ENCODE results near the gene NUDT16.

Gene NUDT16

DNA sequence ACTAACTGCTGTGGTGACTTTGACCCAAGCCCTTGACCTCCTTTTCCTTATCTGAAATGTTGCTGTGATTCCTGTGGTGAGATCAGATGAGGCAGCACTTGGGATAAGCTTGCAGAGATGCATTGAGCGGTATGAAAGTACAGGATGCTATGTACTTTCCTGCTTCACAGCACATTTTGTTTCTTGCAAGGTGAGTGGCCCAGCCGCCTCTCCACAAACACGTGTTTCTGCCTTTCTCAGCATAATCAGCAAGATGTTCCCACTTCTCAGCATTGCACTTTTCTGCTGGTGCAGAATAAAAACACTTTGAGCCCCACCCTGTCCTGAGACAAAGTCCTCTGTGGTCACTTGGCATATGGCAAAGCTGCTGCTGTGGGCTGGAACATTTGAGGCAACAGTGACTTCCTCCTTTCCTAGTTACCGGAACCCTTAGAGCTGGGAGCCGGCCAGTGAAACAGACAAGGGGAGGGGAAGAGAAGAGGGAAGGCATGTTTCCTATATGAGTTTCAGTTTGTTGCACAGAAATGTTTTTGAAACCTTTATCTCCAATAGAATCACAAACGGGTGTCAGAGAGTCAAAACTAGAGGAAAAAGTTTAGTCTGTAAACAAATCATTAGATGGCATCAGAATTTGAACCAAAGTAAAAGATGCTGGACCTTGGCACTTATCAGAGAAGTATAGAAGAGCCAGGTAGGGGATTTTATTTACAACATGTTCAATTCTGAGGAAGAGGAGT is 5.0 kb downstream of the NUDT16 start:
- DNase-seq = no peak

DNA sequence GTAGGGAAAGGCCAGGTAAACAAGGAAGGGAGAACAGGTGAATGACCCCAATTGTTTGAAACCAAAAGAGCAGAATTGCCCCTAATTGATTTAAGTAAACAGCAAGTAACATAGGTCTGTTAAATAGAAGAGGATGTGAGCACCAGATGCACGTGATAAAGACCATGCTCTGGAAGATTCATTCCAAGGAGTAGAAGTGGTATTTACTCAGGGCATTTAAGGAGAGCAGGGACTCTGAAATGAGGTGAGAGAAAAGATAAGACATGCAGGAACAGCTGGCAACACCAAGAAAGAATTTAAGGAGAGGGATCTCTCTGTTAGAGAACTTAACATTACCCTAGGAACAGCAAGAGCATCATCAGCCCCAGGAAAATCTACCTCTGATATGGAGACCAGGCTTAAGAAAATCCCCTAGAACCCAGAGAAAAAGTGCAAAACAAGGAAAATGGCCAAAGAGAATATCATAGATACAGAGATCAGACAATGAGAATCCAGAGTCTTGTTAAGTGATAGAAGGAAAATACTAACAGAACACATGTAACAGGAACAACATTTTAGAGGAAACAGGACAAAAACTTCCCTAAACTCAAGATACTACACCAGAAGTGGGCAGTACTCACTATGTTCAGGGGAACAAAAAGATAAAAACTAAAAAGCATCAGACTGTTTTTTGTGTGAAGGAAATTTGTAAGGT is 6.4 kb downstream of the NUDT16 start:
- DNase-seq = no peak

DNA sequence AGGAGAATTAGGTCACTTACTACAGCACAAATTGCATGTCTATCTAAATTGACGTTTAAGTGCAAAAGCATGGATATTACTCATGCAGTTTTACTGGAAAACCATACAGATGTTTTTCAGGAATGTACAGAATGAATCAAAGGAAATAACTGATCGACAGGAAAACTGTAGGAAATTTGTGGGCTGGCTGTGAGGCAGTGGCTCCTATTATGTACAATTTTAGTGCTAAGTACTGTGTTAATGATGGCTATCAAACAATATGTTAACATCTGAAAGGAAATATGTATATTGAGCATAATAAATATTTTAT is 6.9 kb downstream of the NUDT16 start:
- no peak for DNase-seq

DNA sequence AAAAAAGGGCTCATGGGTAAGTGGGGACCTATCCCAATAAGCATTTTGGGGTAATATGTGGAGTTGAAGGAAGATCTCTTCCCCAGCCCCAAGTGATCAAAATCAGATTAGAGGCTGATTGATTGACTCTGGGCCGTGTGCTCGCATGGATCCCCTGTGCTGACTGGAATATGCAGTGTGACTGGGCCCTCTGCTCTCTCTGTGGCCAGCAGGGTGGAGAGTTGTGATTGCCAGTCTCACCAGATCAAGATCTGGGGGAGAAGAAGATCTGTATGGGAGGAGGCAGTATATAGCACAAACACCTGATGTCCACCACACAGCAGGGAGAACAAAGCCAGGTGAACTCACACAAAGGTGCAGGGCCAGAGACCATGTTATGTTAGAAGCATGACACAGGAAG is 8.8 kb downstream of the NUDT16 start:
- DNase-seq = no peak

DNA sequence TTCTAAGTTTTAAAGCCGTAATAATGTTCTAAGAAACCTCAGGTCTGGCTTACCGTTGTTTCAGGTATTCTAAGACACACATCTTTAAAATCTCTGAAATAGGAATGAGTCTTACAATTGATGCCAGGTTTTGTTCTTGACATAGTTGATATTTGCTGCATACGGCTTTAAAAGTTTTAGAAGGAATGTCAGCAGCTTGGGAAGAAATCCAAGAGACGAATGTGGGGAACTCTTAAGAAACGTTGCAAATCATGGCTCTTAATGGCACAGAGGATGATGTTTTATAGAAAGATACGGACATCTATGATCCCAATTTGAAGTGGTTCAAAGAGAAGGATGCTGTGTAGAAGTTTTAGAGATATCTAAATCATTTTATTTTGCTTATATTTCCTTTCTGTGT is 11.5 kb downstream of the NUDT16 start:
- no peak for DNase-seq

DNA sequence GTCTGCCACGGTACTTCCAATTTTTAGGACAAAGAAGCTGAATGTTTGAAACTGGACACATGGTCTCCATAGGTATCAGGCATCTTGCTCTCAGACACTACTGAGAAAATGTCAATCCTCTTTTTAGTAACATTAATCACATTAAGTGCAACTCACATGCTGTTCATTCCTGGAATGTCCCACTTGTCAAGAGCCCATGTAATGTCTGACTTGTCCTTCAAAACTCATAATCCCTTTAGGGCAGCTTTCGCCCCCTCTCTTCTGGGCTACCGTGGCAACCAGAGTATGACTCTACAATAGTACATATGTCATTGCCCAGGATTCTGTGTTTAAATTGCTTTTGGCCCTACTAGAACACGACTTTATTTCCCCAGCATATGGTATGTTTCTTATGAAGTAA is 12.3 kb downstream of the NUDT16 start:
- no peak for DNase-seq

DNA sequence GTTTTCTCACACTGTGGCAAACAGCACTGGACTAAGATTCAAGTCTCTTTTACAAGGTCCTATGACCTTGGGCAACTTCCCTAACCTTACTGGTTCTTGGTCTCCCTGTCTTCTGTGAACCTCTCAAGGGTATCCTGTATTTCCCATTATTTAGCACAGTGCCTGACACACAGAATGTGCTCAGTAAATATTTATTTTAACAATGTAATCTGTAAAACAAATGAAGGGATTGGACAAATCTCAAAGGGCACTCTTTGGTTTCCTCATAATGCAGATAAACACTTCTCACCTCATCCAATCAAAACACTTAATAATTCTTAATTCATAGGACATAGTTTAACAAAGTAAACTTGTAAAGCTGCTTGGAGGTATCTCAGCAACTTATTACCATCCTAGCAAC is 12.8 kb downstream of the NUDT16 start:
- DNase-seq = no peak

DNA sequence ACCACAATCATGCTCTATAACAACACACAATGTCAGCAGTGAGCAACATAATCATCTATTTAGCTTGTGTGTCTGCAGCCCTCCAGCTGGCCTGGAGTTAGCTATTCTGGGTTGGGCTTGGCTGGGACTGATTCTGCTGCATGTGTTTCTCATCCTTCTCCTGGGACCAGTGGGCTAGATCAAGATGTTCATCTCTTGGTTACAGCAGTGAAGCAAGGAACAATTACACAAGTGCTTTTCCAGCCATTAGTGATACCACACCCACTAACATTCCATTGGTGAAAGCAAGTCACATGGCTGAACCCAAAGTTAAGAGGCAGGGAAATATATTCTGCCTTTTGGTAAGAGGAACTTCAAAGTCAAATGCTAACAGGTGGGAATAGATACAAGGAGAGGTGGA is 14.6 kb downstream of the NUDT16 start:
- no peak for DNase-seq

DNA sequence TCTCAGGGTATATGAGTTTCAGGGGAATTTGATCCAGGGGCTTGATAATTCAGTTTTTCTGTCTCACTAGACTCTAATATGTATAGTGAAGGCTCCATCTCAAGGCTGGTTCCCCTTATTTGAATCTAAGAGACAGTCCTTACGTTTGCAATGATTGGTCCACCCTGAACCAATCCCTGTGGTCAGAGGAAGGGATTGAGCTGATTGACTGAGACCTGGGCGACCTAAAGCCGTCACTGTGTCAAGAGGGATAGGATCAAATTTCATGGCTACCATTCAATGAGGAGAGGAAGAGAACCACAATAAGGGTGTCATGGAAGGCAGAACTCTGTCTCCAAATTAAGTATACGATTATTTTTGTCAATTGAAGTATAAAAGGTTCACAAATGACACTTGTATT is 16.3 kb downstream of the NUDT16 start:
- DNase-seq = peak in 1 of 2 experiments; percentile 27

DNA sequence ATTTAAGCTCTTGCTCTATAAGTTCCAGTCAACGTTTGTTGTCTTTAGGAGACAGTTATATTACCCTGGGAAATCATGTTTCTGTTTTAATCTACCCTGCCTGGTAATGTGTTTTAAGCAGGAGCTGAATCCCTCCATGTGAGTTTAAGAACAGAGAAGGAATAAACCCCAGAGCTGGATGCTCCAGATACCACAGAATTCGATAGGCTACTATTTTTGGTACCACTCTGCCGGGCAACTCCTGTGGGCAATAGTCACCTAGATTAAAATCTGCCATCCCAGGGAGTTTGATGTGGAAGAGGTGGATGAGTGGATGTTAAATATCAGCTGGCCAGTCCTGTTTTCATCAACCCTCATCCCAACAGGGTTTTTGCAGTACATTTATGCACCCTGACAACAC is 20.4 kb downstream of the NUDT16 start:
- no peak for DNase-seq

DNA sequence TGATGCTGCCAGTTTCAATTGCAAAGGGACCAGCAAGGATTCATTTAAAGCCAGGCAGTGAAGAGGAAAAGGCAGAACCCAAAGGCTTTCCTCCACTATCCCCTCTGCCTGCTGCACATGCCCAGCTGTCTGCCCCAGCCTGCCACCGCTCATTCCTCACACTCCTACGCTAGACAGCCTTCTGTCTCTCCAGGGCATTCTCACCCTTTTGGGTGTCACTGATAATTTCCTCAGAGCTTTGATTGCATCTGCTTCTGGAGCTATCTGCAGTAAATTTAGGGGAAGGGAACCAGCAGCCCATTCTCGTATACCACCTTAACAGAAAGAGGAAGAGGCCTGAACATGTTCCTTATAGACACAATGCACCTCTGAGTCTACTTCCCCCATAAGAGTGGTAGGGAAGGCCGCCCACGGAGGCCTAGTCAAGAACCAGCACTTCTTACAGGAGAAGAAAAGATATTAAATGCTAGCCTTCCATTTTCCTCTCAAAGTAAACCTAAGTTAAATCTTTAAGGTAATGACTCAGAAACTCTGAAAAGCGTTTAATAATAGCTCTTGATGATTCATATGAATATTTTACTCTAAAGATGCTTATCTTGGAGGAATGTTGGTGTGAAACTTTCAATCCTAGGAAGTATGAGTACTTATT is 20.9 kb downstream of the NUDT16 start:
- DNase-seq = no peak

DNA sequence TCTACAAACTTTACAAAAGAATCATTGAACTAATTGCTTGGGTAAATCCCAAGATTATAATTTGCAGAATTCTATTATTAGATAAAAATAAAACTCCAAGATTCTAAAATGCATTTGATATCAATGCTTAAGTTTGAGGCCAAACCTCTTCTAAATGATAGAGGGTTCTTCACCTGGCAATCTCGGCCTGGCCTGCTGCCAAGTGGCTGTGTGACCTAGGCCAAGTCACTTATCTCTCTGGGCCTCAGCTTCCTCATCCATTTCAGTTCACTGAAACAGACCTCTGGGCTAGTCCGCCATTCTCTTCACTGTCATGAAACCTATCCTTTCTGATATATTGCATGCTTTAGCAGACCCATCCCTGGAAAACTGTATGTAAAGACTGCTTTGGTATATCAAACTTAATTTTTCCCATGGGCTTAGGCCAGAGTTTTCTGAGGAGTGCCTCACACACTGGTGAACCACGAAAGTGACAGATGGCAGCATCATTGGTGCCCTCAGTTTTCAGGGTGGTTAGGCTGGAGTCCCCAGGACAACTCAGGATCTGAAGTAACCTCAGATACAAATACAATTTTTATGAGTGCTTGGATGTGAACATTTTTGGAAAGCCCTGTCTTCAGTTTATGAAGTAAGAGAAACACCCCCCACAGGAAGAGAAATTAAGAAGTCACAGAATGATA is 21.8 kb downstream of the NUDT16 start:
- no peak for DNase-seq

DNA sequence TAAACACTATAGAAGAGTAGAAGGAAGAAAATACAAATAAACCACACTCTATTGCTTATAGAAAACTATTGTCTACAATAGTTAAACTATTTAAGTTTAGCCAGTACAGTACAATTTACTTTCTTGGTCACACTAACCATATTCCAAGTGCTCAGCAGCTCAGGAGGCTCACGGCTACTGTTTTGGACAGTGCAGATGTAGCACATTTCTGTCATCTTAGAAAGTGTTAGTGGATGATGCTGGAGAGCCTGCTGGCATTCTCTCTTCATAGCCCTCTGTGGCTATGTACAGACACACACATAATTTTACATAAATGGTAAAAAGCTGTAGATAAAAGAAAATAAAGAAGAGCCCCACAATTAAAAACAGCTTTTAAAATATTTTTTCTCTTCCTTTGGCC is 23.8 kb downstream of the NUDT16 start:
- DNase-seq = no peak

DNA sequence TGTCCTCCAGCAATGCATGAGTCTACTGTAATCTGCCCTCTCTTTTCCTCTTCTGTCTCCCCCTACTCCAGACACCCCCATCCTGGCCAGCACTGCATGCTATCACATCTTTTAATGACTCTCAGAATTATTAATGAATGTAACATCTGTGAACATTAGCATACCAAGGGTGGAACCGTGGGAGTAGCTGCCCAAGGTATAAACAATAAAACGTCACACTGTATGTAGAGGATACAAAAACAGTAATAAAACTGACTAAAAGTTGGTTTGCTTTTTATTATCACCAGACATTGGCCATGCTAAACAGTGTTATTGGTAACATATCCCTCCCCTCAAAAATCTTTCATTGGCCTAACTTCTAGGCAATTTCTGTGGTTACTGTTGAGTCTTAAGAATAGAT is 24.7 kb downstream of the NUDT16 start:
- DNase-seq = no peak

DNA sequence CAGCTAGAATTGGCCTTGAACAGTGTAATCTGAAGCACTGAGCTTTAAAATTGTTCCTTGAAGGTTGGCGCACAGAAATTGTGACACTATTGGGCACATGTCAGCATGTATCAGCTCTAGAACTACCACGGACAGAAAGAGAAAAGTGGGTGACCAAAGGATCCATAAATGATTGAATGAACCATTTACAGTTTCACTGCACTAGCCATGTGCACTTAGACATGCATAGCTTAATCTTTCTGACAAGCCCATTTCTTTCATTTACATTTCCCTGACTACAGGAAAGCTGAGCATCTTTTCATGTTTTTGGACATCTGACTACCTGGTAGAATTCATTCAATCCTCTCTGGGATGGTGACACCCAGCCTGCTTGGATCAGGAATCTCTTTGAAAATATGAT is 36.2 kb downstream of the NUDT16 start:
- no peak for DNase-seq

DNA sequence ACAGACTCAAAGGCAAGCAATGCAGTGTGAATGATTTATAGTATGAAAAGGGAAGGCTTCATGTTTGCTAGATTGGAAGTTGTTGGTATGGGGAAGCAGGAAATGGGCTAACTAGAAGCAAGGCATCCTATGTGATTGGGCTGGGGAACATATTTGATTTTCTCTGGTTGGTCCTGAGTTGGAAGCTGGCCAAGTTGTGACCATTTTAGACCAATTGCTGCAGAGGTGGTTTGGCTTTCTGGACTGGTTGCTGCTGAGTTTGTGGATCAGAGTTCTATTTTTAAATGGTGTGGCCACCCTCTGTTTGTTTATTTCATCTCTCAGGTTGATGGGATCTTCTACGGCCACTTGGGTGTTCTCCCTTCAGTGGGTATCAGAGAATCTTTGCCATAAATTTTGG is 39.7 kb downstream of the NUDT16 start:
- no peak for DNase-seq

DNA sequence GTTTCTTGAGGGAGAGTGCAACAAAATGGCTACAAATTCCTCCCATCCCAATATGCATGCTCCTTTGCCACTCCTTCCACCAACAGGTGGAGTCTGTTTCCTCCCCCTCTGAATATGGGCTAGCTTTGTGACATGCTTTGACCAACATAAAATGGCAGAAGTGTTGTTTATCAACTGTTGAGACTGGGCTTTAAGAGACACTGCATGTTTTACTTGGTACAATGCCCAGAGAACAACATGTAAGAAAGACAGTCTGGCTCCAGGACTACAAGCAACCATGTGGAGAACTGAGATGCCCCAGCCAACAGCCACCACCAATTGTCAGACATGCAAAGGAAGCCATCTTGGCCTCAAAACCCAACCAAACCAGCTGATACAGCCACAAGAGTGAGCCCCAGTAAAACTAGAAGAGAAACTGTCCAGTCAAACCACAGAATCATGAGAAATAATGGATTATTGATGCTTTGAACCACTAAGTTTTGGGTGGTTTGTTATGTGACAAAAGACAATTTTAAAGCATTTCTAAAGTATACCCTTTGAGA is 40.5 kb downstream of the NUDT16 start:
- DNase-seq = no peak

DNA sequence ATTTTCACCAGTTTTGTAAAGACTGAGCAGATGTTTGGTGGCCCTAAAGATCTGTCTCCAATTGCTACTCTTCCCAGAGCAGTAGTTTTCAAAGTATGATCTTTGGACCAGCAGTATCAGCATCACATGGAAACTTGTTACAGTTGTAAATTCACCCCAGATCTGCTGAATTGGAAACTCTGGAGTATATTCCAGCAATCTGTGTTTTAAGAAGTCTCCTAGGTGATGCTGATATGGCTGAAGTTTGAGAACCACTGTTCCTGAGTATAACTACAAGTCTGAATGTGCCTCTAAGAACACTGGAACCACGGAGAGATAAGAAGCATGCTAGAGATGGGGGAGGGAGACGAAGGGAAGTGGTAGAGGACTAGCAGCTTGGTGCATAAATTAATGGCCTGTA is 45.7 kb downstream of the NUDT16 start:
- no peak for DNase-seq

DNA sequence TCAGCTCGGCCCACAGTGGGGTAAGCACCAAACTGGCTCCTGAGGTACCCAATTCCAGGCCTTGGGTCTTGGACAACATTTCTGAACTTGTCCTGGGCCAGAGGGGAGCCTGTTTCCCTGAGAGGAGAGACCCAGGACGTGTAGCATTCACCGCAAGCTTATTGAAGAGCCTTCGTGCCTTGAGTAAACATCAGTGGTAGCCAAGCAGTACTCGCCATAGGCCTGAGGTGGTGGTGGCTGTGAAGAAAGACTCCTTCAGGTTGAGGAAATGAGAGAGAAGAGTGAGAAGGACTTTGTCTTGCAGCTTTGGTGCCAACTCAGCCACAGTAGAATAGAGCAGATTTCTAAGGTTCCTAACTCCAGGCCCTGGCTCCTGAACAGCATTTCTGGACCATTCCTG is 50.2 kb downstream of the NUDT16 start:
- DNase-seq = no peak

DNA sequence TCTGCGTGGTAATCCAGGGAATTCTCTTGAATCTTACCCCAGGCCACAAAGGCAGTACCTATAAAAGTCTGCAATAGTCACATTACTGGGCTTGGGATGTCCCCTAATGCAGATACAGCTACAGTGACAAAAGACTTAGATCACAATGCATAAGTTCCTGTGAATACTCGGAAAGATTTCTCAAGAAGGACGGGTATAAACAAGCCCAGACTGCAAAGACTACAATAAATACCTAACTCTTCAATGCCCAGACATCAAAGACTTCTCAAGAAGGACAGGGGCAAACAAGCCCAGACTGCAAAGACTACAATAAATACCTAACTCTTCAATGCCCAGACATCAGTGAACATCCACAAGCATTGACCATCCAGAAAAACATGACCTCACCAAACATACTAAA is 50.9 kb downstream of the NUDT16 start:
- DNase-seq = no peak

DNA sequence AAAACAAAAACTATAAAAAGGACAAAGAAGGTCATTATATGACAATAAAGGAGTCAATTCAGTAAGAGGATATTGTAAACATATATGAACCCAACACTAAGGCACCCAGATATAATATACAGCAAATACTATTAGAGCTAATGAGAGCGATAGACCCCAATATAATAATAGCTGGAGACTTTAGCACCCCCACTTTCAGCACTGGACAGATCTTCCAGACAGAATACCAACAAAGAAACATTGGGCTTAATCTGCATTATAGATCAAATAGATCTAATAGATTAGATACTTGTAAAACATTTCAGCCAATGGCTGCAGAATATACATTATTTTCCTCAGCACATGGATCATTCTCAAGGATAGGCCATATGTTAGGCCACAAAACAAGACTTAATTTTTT is 53.4 kb downstream of the NUDT16 start:
- DNase-seq = no peak
